HEK293T (cell line): Measurements from ENCODE around the gene CFAP43.
"Not testable (repeated sequence)": the region's sequence is repeated elsewhere in the genome, so short reads cannot be mapped to it uniquely, and the experiment has no call there.

Source experiments
- ELF4 ChIP-seq: fragments of 450-650 bp; IDR thresholded peaks from 2 replicates; pipeline ENCODE4 v1.6.1; 2017; ENCODE audit warnings: antibody characterized with exemption
- FOXA1 ChIP-seq: fragments of 450-650 bp; IDR thresholded peaks from 2 replicates; pipeline ENCODE4 v1.6.1; 2016; ENCODE audit warnings: mild to moderate bottlenecking
- FOXM1 ChIP-seq: fragments of 450-650 bp; IDR thresholded peaks from 2 replicates; pipeline ENCODE4 v1.6.1; 2017; ENCODE audit warnings: mild to moderate bottlenecking, borderline replicate concordance
- PKNOX1 ChIP-seq: fragments of 450-650 bp; IDR thresholded peaks from 2 replicates; pipeline ENCODE4 v1.6.1; 2016
- SP1 ChIP-seq: fragments of 450-650 bp; IDR thresholded peaks from 2 replicates; pipeline ENCODE4 v1.6.1; 2017
- SUZ12 ChIP-seq: fragments of 450-650 bp; IDR thresholded peaks from 2 replicates; pipeline ENCODE4 v1.6.1; 2016; ENCODE audit warnings: mild to moderate bottlenecking

- not testable (repeated sequence) for TF ChIP-seq SUZ12, PKNOX1, FOXA1, FOXM1, SP1, ELF4
These were observed 10.8 kb upstream of the CFAP43 start for GRCh38 chr10:104243009-104243408.
